ENCODE data around the gene SCN10A.
A peak's percentile ranks its signal among the peaks of the same experiment; 100 is the strongest.

The SCN10A gene

DNA sequence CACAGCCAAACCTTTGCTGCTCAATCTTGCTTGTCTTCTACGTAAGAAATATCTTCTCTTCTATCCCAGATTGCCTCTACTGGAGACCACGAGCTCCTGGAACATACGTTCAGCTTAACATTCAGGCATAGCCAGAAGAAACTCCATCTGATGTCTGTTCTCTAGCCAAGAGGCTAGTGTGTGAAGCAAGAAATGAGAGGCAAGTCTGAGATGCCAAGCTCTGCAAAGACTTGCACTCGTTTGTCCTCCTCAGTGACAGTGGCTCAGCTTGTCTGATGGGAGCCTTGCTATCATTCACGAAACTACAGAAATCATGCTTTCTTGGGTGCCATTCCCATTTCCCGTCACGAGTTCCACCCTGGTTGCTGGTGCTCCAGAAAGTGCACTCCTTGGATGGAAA, at the start of gene SCN10A:
Gene SCN10A, minus strand, starts transcription at position 192 of the 400 bp plus-strand sequence. CDS start 22,207 bp downstream, outside the sequence.
- no peak for DNase-seq (ENCODE audit: low spot score)

DNA sequence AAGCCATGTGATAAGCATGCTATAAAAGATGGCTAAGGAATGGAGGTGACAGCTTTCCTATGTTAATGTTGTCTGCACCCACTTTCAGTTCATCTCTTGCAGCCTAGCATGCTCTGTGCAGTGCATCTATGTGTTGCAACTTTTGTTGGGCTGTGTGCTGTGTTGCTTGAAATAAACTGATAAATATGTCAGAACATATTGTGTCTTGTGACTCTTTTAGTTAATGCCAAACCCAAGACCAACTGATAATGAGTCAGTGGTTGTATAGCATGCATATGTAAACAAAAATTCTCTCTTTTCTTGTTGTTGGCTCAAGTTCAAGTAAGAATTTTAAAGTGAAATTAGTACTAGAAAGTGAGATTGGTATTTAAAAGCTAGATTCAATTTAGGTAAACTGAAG, 37.0 kb upstream of the SCN10A start:
- no peak for DNase-seq (ENCODE audit: low spot score)

DNA sequence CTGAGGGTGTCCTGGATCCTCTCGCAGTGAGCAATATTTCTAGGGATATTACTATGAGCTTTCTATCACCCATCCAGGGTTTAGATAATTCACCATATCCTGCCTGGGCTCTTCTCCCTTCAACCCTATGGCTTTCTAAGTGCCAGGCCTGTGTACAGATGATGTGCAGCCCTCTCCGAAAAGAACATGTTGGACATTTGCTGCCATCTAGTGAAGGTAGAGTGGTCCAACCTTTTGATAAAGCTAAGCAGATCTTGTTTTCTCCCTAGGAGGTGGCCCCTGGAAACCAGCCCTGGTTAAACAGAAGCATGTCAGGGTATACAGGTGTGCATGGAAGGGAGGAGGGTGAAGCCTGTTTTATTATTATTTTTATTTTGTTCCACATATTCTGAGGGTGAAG, 27.9 kb upstream of the SCN10A start:
- DNase-seq (ENCODE audit: low spot score): peak; percentile 58

DNA sequence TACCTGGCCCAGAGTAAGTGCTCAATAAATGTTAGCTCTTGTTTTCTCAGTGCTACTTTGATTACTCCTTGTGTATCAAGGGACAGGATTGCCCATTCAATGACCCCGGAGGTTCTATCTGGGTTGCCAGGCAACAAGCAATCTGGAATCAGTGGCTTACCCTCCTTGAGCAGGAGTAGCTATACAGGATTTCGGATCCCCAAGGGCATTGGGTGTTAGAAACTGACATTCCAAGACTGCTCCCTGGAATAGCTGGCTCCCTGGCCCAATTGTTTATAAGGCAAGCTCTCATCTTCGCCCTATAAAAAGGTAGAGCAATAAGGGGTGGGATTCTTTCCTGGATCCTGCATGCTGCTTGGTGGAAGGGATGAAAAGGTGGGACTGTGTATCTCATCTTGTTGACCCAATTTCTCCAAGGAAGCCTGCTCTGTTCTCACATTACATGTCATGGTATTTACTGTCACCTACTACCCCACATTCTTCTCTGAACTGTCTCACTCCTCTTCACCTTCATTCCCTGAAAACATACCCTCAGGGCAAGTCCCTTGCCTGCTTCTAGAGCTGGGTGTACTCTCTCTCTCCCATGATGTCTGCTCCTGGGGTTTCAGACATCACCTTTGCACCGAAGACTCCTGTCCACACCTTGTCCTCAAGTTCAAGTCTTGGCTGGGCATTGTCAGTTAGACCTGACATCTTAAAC, 26.4 kb upstream of the SCN10A start:
- no peak for DNase-seq (ENCODE audit: low spot score)

DNA sequence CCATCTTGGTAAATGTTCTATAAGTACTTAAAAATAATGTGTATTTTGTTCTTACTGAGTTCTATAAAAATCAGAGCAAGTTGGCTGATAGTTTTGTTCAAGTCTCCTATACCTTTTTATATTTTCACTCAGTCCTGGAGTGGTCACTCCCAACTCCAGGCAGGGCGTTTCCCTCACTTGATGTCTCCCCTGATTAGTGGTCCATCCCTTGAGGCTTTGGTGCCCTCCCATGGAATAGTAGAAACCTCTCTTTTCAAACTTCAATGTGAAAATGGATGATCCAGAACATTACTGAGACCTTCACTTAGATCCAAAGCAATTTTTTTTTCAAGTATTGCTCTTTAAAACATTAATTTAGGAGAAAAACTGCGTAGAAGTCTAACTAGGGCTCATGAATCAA, 25.0 kb upstream of the SCN10A start:
- no peak for DNase-seq (ENCODE audit: low spot score)

DNA sequence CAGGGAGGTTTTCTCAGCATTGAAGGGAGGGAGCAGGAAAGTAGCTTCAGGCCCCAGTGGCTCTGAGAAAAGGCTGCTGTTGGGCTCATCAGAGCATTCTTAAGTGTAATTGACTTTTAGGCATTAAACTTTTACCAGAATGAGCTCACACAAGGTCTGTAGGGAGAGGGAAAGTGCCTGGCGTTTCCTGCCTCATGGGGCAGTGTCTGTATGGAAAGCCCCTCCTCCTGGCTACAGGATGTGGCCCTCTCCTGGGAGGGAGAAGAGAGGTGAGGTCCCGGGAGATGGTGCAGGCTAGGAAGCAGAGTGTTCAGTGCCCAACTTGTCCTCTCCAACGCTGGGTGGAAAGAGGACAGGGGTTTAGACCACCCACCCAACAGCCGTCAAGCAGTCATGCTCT, 21.3 kb upstream of the SCN10A start:
- DNase-seq (ENCODE audit: low spot score): no peak

DNA sequence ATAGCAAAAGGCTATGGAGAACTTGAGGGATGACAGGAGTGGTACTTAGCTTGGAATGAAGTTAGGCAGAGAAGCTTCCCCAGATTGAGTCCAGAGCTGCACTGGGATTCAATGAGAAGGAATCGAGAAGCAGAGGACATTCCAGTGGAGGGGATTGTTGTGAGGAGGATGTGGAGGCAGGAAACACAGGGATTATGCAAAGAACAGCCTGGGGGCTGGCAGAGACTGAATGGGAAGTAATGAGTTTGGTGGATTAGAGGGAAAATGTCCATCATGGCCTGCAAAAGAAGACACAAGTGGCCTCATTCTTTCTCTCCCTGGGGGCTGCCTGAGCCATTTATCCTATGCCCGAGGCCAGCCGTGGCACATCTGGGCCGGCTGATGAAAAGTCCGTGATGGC, 20.5 kb upstream of the SCN10A start:
- no peak for DNase-seq (ENCODE audit: low spot score)

DNA sequence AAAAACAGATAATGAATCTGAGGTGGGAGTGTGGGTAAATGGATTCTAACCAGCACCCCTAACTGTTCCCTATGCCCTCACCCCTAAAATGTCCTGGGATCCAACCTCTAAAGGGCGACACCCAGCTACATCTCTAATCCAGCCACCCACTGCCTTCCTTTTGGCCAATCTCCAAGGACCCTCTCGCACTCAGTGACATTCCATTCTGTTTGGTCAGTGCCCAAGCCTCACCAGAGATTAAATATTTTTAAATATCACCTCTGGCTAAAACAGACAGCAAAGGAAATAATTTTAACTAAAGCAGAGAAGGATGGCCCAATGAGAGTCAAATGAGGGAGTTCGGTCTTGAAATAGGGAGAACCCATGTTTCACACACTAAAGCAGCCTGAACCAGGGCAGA, 19.9 kb upstream of the SCN10A start:
- no peak for DNase-seq (ENCODE audit: low spot score)

DNA sequence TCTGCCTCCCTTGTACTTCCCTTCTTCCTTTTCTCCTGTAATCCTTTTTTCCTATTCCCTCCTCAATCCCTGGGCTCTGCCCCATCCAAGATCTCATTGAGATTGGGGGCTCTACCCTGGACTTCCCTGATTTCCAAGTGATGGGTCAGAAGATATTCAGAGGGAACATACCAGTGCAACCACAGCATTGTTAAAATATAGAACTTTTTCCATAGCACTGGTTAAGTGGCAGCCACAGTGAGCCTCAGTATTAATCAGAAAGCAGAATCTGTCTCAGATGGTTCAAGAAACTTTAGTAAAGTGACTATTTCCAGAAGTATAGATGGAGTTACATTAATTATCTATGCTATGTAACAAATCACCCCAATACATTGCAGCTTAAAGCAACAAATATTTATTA, 18.7 kb upstream of the SCN10A start:
- no peak for DNase-seq (ENCODE audit: low spot score)

DNA sequence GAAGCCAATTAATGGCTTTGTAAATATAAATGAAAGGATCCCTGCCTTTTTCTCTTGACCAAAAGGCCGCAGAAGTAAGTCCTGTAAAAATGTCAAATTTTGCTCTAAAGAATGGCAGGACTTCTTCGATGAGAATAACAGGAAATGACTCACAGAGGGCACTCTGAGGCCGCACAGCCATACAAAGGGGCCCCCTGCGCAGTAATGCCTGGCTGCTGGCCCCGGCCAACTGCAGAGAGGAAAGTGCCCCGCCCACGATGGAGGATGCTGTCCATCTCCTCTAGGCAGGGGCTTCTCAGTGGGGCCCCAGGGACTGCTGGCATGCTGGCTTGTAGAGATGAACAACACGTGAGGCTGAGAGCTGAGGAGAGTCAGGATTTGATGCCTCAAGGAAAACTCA, 18.1 kb upstream of the SCN10A start:
- DNase-seq (ENCODE audit: low spot score): peak; percentile 81

DNA sequence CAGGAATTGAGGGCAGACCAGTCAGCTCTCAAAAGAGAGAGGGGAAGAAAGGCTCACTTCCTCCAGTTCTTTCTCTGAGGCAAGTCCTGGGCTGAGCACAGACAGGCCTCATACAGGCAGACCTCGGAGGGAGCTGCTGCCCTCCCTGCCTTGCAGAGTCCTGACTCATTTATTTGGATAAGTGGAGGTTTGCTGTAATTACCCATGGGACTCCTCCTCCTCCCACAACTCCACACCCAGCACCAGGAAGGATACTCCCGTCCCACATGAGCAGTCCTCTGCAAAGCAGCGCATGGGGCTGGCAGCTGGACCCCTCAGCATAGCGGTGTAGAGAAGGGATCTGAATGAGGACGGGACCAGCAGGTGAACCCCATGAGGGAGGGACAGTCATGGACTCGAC, 13.4 kb upstream of the SCN10A start:
- DNase-seq (ENCODE audit: low spot score): peak; percentile 30

DNA sequence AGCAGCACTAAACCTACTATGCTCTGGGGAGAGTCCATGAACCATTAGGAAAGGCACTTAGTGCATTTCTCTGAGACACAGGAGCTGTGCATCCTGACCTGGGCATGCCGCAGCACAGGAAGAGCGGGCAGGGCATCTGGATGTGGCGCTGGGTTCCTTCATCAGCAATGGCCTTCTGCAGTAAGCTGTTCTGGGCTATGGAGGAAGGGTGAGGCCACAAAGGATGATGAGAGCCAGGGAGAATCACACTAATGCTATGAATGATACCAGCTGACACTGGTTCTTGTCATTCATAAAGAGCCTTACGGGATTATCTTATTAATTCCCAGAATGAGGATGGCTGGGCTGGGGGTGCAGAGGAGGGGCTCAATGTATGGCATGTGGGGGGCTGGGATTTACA, 12.7 kb upstream of the SCN10A start:
- DNase-seq (ENCODE audit: low spot score): no peak

DNA sequence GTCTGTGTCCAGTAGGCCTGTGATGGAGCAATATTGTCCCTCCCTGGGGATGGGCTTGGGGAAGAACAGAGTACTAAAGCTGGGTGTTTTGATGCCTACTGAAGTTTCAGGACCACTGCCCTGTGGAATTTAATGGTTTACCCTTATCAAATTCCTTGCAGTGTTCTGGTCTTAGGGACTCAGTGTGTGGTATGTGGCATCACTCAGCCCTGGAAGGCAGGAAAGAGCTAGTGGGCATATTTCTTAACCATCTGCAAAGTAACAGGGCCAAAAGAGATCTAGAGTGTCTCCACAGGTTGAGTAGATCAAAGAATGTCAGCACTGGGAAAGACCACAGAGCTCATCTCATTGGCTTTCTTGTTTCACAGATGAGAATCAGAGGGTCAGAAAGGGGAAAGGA, 11.8 kb upstream of the SCN10A start:
- DNase-seq (ENCODE audit: low spot score): no peak

DNA sequence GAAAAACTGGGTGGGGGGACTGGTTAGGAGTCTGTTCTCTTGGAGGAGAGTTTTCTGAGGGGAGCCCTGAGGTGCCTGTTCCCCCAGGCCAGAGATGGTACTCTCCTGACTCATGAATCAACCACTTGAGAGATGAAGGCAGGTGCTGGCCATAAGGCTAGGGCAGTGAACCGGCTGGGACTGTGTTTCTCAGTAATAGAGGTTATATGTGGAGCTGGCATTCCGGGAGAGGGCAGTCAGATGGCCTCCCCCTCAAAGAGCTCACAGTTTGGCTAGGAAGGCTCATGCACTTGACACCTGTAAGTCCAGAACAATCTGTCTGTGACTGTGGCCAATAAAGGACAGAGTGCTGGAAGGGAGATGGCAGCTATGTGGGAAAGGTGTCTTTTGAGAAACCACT, 10.0 kb upstream of the SCN10A start:
- no peak for DNase-seq (ENCODE audit: low spot score)

DNA sequence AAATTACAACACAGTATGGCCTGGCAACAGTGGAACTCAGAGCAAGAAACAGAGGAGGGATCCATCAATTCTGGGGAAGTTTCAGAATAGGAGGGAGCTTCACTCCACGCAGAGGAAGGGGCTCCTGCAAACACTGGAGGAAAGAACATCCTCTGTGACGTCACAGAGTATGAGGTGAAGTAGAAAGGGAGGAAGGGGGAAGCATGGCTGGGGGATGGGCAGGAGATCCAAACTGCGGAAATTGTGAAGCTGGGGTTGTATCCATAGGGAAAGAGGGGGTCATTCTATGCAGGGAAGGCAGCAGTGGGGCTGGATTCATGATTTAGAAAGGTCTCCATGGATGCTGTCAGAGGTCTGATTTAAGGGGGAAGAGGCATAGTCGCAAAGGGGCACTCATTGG, 8.3 kb upstream of the SCN10A start:
- no peak for DNase-seq (ENCODE audit: low spot score)

DNA sequence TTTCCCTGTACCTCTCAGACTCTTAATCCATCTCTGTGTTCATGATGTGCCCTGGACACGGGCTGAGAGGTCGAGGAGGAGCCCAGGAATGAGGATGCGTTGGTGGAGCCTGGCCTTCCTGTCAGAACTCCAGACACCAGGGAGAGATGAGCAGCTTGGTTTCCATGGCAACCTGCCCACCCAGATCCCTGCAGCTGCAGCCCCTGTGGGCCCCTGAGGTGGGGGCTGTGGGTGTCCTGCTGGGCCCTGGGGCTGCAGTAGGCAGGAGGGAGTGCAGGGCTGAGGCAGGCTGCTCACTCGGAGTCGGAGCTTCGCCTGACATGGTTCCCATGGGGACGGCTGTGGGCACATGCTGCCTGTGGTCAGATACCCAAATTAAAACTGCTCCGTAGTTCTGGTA, 7.7 kb upstream of the SCN10A start:
- no peak for DNase-seq (ENCODE audit: low spot score)

DNA sequence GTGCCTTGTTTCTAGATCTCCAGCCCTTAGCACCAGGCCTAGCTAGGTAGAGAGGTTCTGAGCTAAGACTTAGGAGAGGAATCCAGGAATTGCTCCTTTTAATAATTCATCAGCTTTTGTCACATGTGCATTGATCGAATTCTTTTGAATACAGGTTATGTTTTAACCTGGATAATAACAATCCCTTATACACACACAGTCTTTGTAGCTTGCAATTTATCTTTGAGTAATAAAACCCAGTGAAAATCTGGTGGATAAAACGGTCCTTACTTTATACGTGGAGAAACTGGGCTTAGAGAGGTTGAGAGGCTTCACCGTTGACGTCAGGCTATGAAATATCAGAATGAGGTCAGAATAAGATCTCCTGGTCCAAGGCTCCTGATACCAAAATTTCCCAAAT, 7.2 kb upstream of the SCN10A start:
- no peak for DNase-seq (ENCODE audit: low spot score)

DNA sequence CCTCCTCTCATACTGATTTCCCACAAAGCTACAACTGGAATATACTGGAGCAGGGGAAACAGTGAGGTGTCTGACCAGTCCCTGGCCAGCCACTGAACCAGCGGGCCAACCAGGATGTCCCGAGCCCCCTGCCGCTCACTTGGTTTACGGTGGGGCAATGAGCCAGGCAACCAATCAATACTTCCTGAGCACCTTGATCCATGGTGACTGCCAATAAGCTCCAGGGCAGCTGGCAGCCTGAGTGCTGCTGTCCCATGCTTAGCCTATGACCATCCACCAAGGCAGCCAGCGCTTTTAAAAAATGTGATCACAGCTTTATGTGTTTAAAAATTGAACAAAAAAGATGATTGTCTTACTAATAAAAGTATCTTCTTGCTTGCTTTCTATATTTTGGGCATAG, 4.2 kb downstream of the SCN10A start:
- DNase-seq (ENCODE audit: low spot score): no peak

DNA sequence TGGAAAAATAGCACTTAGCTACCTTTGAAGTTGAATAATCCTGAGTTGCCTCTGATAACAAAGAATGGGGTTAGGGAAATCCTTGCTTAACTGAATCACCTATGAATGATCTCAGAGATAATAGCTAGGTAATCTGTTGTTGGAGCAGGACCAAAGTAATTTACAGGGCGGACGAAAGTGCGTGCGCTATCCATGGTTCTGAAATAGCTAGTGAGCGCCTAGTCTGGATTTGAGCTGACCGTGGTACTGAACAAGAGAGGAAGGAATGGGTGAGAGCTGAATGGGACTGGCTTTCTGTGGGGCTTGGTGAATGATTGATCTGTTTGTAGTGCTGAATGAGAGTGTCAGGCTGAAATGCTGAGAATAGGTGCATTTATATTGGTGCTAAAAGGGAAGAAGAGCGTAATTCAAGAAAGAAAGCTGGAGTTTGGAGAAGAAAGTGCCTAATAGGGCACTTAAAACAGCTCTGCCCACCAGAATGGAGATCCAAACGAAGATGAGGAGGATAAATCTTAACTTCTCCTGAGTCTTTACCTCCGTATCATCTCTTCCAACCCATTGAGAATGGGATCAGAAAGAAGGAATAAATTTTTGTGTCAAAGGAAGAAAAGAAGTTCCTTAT, 10.1 kb downstream of the SCN10A start:
- peak; percentile 63 for DNase-seq (ENCODE audit: low spot score)

DNA sequence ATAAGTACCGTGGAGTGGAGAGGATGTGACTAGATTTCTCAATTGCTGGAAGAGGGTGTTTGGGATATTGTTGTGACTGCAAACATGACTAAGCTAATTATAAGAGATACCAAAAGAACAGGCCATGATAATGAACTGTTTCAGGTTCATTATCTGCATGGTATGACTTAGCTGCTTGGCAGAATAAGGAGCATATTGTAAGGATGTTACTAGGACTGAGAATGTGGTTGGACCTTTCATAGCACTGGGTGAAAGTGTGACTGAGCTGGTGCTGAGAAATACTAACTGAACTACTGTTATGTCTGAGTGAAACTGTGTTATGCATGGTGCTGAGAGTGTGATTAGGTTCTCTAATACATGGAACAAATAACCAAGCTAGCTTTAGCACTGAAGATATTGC, 11.0 kb downstream of the SCN10A start:
- DNase-seq (ENCODE audit: low spot score): no peak

DNA sequence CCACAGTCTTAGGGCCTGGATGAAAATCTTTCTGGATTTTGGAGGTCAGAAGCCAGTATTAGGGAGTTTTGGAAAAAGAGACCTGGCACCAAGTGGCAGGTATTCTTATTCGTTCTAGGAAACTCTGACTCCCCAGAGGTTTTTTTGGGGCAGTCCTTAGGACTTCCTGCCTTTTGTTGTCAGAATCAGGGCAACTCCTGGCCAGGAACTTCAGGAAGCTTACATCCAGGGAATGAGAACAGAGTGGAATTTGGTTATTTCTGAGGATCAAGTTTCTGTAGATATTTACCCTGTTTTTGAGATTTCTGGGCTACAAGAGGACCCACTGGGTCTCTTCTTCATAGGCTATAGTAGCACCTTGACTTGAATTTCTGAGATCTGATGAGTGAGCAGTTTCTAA, 15.5 kb downstream of the SCN10A start:
- no peak for DNase-seq (ENCODE audit: low spot score)

DNA sequence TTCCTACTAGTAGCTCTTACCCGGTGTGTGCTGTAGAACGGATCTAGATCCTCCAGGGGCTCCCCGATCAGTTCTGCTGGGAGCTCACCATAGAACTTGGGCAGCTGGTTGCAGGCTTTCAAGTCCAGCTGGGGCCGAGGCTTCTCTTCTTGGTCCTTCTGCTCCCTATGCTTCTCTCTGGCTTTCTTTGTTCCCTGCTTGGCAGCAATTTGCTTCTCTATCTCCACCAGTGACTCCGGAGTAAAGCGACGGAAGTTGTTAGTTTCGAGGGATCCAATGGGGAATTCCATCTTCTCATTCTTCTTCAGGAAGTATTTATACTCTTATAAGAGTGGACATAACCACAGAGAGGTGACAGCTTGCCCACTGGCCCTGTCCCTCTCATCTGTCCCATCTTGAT, 22.3 kb downstream of the SCN10A start:
- DNase-seq (ENCODE audit: low spot score): no peak

DNA sequence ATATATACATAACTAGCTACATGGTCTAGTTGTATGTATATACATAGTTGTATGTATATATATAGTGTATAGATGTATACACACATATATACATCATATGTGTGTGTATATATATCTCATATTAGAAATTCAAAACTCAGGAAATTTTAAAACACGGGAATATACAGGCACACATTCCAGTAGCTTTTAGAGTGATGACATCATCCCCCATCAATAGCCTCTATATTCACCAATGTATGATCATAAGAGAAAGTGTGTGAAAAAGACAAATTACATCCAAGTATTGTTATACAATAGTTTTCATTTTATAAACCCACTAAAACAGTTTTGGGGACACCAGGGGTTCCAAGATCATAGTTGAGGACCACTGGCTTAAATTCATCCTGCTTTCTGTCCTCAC, 23.0 kb downstream of the SCN10A start:
- no peak for DNase-seq (ENCODE audit: low spot score)

DNA sequence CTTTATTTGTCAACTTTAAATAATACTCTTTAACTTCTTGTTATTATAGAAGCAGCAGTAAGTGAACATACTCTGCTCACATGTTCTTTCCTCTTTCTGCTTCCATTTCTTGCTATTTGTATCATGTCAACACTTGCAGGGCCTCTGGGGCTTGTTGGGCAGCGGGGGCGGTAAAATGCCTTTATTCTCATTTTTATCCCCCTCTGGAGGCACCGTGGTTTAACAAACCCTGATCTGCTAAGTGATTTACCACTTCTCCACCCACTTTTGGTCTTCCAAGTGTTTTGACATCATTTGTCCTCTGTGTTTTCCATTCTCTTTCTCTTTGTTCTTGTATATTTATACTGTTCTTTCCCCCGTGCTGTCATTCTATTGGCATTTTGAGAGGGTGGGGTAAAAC, 33.9 kb downstream of the SCN10A start:
- DNase-seq (ENCODE audit: low spot score): no peak

All from kidney capillary endothelial cell (primary cell).